Measurements from ENCODE around the gene TRPV6.

The TRPV6 gene

DNA sequence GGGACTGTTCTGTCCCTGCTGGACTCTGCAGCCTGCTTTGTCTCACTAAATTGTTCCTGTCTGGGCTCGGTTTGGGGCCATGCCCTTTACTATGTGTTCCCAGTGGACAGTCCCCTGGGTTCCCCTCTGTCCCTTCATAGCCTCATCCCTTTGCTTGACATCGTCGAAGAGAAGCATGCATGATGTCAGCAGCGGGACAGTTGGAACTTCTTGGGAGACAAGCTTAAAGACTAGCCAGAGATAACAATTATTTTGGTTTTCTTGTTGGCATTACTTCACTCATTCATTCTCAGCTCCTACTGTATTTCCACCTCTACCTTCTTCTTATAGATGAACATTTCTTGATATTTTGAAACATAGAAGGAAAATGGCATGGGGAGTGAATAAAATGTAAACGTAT is 27.9 kb downstream of the TRPV6 start:
- Histone ChIP-seq H3K27ac (no peak overlapping the region), H3K4me3 (IDR thresholded peaks at IDR 0.05; ENCODE audit: insufficient read depth, low read depth, low read length) (no peak overlapping the region), H3K36me3 (ENCODE audit: insufficient read depth) (no peaks in the 10 kb centered on the region), H3K79me2 (ENCODE audit: insufficient read depth, low read depth) (no peaks in the 10 kb centered on the region), H3K9ac (no peak overlapping the region), H4K20me1 (ENCODE audit: insufficient read depth) (no peaks in the 10 kb centered on the region), H3K4me1 (ENCODE audit: low read depth, poor library complexity, severe bottlenecking) (peaks cover 10% of the 10 kb centered on the region), H3K4me2 (no peak overlapping the region), H2AFZ (ENCODE audit: low read depth) (no peak overlapping the region), H3K27me3 (ENCODE audit: insufficient read depth, low read depth) (no peaks in the 10 kb centered on the region)
- TF ChIP-seq, protein P1, sequence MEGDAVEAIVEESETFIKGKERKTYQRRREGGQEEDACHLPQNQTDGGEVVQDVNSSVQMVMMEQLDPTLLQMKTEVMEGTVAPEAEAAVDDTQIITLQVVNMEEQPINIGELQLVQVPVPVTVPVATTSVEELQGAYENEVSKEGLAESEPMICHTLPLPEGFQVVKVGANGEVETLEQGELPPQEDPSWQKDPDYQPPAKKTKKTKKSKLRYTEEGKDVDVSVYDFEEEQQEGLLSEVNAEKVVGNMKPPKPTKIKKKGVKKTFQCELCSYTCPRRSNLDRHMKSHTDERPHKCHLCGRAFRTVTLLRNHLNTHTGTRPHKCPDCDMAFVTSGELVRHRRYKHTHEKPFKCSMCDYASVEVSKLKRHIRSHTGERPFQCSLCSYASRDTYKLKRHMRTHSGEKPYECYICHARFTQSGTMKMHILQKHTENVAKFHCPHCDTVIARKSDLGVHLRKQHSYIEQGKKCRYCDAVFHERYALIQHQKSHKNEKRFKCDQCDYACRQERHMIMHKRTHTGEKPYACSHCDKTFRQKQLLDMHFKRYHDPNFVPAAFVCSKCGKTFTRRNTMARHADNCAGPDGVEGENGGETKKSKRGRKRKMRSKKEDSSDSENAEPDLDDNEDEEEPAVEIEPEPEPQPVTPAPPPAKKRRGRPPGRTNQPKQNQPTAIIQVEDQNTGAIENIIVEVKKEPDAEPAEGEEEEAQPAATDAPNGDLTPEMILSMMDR (conservative IDR thresholded peaks at IDR 0.05; ENCODE audit: low read depth, low read length) = no peak

- Histone ChIP-seq H4K20me1 (ENCODE audit: insufficient read depth) (no peaks in the 10 kb centered on the region), H3K4me3 (IDR thresholded peaks at IDR 0.05; ENCODE audit: insufficient read depth, low read depth, low read length) (no peak overlapping the region), H3K79me2 (ENCODE audit: insufficient read depth, low read depth) (no peaks in the 10 kb centered on the region), H3K36me3 (ENCODE audit: insufficient read depth) (no peaks in the 10 kb centered on the region), H3K9ac (no peak overlapping the region), H3K4me2 (no peak overlapping the region), H2AFZ (ENCODE audit: low read depth) (no peak overlapping the region), H3K27ac (no peak overlapping the region), H3K4me1 (ENCODE audit: low read depth, poor library complexity, severe bottlenecking) (peaks cover 10% of the 10 kb centered on the region), H3K27me3 (ENCODE audit: insufficient read depth, low read depth) (no peaks in the 10 kb centered on the region)
- TF ChIP-seq, protein P1 (conservative IDR thresholded peaks at IDR 0.05; ENCODE audit: low read depth, low read length) = no peak
Observed at GRCh38 chr7:142856565-142857245, 28.8 kb downstream of the TRPV6 start.

GRCh38 chr7:142855756-142856564 is 29.6 kb downstream of the TRPV6 start:
- H3K4me3 ChIP-seq (IDR thresholded peaks at IDR 0.05; ENCODE audit: insufficient read depth, low read depth, low read length) = no peak overlapping the region

GRCh38 chr7:142855114-142855743 is 30.3 kb downstream of the TRPV6 start:
- TF ChIP-seq, protein P1 (conservative IDR thresholded peaks at IDR 0.05; ENCODE audit: low read depth, low read length) = 0 out of 2 replicates have a peak, but pooled peaks have one; percentile 27
- no peaks in the 10 kb centered on the region for H3K27me3 ChIP-seq (ENCODE audit: insufficient read depth, low read depth)
- peak overlapping the region; percentile 98 for H2AFZ ChIP-seq (ENCODE audit: low read depth)
- no peaks in the 10 kb centered on the region for H4K20me1 ChIP-seq (ENCODE audit: insufficient read depth)
- H3K9ac ChIP-seq = no peak overlapping the region
- peak overlapping the region; percentile 51 for H3K4me3 ChIP-seq (IDR thresholded peaks at IDR 0.05; ENCODE audit: insufficient read depth, low read depth, low read length)
- peaks cover 10% of the 10 kb centered on the region for H3K4me1 ChIP-seq (ENCODE audit: low read depth, poor library complexity, severe bottlenecking)
- H3K79me2 ChIP-seq (ENCODE audit: insufficient read depth, low read depth) = no peaks in the 10 kb centered on the region
- H3K36me3 ChIP-seq (ENCODE audit: insufficient read depth) = no peaks in the 10 kb centered on the region
- H3K27ac ChIP-seq = no peak overlapping the region
- H3K4me2 ChIP-seq = peak overlapping the region; percentile 67; the same call in 1 of the 2 replicates

More at GRCh38 chr7:142855756-142856564, 29.6 kb downstream of the TRPV6 start:
- H3K79me2 ChIP-seq (ENCODE audit: insufficient read depth, low read depth) = no peaks in the 10 kb centered on the region
- H3K4me1 ChIP-seq (ENCODE audit: low read depth, poor library complexity, severe bottlenecking) = peaks cover 10% of the 10 kb centered on the region
- H4K20me1 ChIP-seq (ENCODE audit: insufficient read depth) = no peaks in the 10 kb centered on the region
- H3K27ac ChIP-seq = no peak overlapping the region
- H3K36me3 ChIP-seq (ENCODE audit: insufficient read depth) = no peaks in the 10 kb centered on the region
- TF ChIP-seq, protein P1 (conservative IDR thresholded peaks at IDR 0.05; ENCODE audit: low read depth, low read length) = no peak
- H3K27me3 ChIP-seq (ENCODE audit: insufficient read depth, low read depth) = no peaks in the 10 kb centered on the region
- H3K9ac ChIP-seq = no peak overlapping the region
- H3K4me2 ChIP-seq = peak overlapping the region; percentile 67; the same call in 1 of the 2 replicates
- peak overlapping the region; percentile 98; the same call in 1 of the 2 replicates for H2AFZ ChIP-seq (ENCODE audit: low read depth)

Measured in KMS-11 (cell line).